HG02678 (cell line): Measurements from ENCODE around the gene KIAA0753.
"Not testable (repeated sequence)": the region's sequence is repeated elsewhere in the genome, so short reads cannot be mapped to it uniquely, and the experiment has no call there.

ENCODE experiments used
- ATAC-seq: cut with Tn5 transposase; IDR thresholded peaks from one replicate; pipeline ENCODE4 v1.9.1; 2021; ENCODE audit warnings: mild to moderate bottlenecking, moderate library complexity; ENCODE audit not compliant: unreplicated experiment

Gene KIAA0753

GRCh38 chr17:6669479-6670212 is 29.1 kb upstream of the KIAA0753 start:
- no peak for ATAC-seq

- no peak for ATAC-seq
These were observed 28.4 kb upstream of the KIAA0753 start for GRCh38 chr17:6668727-6669425.

DNA sequence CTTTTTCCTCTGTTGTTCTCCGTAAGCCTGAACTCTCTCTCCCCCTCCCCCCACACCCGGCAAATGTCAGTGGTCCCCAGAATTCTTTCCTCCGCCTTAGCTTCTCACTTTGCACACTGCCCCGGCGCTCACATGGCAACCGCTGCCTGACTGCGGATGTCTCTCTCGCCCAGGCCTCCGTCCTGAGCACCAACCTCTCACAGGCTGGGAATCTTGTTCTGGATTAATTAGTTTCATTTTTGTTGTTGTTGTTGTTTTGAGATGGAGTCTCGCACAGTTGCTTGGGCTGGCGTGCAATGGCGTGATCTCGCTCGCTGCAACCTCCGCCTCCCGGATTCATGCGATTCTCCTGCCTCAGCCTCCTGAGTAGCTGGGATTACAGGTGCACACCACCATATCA is 27.7 kb upstream of the KIAA0753 start:
- ATAC-seq, result no peak

DNA sequence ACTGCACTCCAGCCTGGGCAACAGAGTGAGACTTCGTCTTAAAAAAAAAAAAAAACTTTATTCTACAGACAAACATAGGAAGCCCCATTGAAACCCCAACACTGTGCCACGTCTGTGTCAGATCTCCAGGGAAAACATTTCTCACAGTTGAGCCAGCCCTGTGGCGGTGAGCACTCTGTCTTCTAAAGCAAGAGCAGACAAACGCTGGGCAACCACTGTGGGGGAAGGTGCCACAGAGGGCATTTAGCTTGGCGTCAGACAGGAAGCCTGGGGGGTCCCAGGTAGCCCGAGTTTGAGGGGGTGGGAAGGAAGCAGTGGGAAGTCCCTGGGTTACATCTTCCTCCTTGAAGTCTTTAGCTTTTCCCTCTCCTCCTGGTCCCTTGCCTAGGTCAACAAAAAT is 27.0 kb upstream of the KIAA0753 start:
- no peak for ATAC-seq

DNA sequence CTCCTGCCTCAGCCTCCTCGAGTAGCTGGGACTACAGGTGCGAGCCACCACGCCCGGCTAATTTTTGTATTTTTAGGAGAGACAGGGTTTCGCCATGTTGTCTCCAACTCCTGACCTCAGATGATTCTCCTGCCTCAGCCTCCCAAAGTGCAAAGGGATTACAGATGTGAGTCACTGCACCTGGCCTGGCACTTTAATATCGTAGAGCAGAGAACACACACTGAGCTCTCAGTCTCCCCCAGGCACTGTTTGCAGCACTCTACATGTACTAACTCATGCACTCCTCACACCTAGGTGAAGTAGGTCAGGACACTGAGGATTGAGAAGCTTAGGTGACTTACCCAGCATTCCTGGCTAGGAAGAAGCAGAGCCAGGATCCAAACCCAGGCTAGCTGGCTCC is 26.0 kb upstream of the KIAA0753 start:
- no peak for ATAC-seq

- no peak for ATAC-seq
These were observed 25.6 kb upstream of the KIAA0753 start for GRCh38 chr17:6666077-6666521.

- ATAC-seq, result not testable (repeated sequence)
These were observed 22.7 kb upstream of the KIAA0753 start for GRCh38 chr17:6663200-6663599.

GRCh38 chr17:6661464-6661848 is 20.9 kb upstream of the KIAA0753 start:
- ATAC-seq, result no peak

GRCh38 chr17:6660805-6661463 is 20.4 kb upstream of the KIAA0753 start:
- ATAC-seq, result peak; percentile 74

- no peak for ATAC-seq
These were observed 19.6 kb upstream of the KIAA0753 start for GRCh38 chr17:6660101-6660500.

- ATAC-seq, result not testable (repeated sequence)
These were observed 17.9 kb upstream of the KIAA0753 start for GRCh38 chr17:6658411-6658810.

- no peak for ATAC-seq
These were observed 17.2 kb upstream of the KIAA0753 start for GRCh38 chr17:6657633-6658287.

GRCh38 chr17:6656797-6657632 is 16.5 kb upstream of the KIAA0753 start:
- not testable (repeated sequence) for ATAC-seq

DNA sequence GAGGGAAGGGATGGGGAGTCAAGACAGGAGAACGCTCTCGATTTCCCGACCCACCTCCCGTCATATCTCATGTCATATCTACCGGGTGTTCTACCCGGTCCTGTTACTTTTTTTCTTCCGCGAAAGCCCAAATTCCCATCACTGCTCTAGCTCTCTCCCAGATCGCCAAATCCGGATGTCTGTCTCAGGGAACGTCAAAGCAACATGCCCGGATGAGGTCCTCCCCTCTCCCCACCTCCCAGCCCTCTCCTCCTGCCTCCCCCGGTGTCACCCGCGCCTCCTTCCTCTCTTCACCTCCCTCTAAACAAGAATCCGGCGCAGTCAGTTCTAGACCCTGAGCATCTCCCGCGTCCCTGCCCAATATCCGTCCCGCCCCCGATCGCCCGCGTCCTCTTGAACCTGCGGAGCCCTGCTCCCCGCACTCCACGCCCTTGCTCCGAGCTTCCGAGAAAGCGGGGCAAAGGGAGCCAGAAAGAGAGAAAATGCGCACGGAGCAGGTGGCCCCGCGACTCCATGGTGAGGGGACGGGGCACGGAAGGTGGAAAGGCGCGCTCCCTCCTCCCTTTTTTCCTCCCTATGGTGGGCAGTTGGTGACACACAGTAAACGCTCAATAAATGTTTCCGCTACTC is 15.3 kb upstream of the KIAA0753 start:
- ATAC-seq, result not testable (repeated sequence)

DNA sequence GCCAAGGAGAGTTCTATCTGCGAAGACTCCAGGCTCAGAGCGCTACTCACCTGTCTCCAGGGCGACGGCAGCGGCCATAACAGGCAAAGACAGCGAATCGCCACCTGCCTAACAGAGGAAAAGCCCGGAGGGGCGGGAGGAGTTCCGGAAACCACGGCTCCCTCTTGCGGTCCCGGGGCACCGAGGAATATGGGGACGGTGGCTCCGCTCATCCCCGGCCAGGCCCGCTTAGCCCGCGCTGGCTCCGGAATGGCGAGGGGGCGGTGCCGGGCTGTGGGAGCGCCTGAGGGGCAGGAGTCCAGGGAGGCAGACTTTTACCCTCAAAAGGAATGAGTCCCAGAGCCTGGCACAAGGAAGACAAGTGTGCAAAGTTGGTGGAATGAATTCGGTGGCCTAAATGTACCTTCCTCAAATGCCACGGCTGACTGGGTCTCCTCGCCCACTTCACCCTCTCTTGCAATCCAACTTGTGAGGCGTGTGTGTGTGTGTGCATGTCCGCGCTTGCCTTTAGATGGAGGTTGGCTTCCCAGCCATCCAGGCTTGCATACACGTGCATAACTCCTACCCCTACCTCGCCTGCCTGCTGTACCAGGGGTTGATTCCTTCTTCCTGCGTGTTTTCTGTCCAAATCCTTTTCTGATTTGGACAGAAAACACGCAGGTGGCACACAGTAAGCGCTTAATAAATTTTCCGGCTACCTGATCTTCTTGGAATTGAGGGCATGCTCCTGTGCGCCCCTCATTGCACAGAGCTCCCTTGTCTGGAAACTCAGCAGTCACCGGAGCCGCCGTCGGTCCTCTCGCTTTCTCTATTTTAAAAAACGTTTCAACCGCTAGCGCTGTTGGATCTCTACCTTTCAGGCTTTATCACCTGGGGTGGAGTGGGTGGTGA is 14.6 kb upstream of the KIAA0753 start:
- no peak for ATAC-seq

DNA sequence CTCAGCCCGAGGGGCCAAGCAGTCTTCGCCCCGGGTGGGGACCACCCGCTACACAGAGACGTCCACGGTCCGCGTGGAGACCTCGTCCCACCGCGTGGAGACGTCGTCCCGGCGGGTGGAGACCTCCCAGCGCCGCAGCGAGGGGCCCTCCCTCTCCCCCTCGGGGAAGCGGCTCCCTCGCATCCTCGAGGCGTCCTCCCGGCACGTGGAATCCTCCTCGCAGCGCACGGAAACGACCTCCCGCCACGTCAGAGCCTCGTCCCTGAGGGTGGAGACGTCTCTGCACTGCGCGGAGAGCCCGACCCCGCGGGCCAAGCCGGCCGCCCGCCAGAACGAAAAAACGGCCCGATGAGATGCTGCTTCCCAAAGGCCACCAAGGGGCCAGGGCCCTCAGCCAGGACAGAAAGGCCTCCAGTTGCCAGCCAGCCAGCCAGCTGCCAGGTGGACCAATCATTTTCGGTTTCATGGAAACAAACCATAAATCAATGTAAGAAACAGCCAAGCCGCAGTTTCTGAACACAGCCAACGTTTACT is 11.5 kb upstream of the KIAA0753 start:
- peak; percentile 9 for ATAC-seq

DNA sequence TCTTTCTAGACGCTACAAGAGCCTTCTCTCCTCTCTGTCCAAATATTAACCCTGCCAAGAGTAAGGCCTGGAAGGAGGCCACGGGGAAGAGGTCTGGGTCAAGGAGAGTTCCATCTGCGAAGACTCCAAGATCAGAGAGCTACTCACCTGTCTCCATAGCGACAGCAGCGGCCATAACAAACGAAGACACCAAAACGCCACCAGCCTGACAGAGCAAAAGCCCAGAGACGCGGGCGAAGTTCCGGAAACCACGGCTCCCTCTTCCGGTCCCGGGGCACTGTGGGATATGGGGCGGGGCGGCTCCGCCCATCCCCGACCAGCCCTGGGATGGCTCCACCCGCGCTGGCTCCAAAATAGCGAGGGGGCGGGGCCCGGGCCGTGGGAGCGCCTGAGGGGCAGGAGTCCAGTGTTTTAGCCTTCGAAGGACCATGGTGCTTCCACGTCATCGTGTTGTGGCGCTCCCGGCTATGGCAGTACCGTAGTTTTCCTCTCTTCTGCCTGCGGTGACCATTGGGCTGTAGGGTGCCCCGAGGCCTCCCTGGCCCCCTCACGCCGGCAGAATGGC is 10.9 kb upstream of the KIAA0753 start, which contains the start of the genes C17orf100 and MED31:
Gene C17orf100 (plus strand): TSS at position 409 of the 565 bp plus-strand sequence. CDS start 152 bp downstream, at position 561.
Gene MED31 (minus strand): TSS at position 252 of the 565 bp plus-strand sequence. CDS start 77 bp downstream, at position 175.
- ATAC-seq, result peak; percentile 96

GRCh38 chr17:6648181-6648580 is 7.7 kb upstream of the KIAA0753 start:
- no peak for ATAC-seq
